ENCODE results near the gene CCDC142. TPM values are rescaled to one million over a fixed set of nuclear protein-coding genes. Genes with fewer than 3 reads are reported as not detected.
"Not testable (repeated sequence)": the region's sequence is repeated elsewhere in the genome, so short reads cannot be mapped to it uniquely, and the experiment has no call there.

Gene CCDC142
- total and polyA plus RNA-seq, 5 donors: 5.5 to 11.1 (median 8.5) TPM

GRCh38 chr2:74459503-74460118 lies 23.2 kb downstream of the CCDC142 start:
- H3K4me3 ChIP-seq (ENCODE audit: low read length); ATAC-seq; DNase-seq; H3K27me3 ChIP-seq (ENCODE audit: control insufficient read depth, insufficient read depth); H3K27ac ChIP-seq (ENCODE audit: low read length); intact Hi-C loops (cut with DNase I); H3K9me3 ChIP-seq (ENCODE audit: control insufficient read depth, low read length): not testable (repeated sequence)
- WGBS: 78% methylated on average over 13 of the region's 13 CpGs
- peaks cover 11% of the 10 kb centered on the region for H3K4me1 ChIP-seq (ENCODE audit: control insufficient read depth, insufficient read depth, low read length)

GRCh38 chr2:74458938-74459363 lies 23.8 kb downstream of the CCDC142 start:
- peaks cover 9% of the 10 kb centered on the region for H3K4me1 ChIP-seq (ENCODE audit: control insufficient read depth, insufficient read depth, low read length)
- no peaks in the 10 kb centered on the region for H3K27me3 ChIP-seq (ENCODE audit: control insufficient read depth, insufficient read depth)
- intact Hi-C loops (cut with DNase I): no loop called here
- no peak for ATAC-seq
- no peak for DNase-seq
- peak overlapping the region; percentile 68 for H3K4me3 ChIP-seq (ENCODE audit: low read length)
- no peaks in the 10 kb centered on the region for H3K9me3 ChIP-seq (ENCODE audit: control insufficient read depth, low read length)
- peak overlapping the region; percentile 53 for H3K27ac ChIP-seq (ENCODE audit: low read length)
- 2% methylated on average over 10 of the region's 10 CpGs for WGBS

- Histone ChIP-seq H3K27ac (ENCODE audit: low read length) (peak within 1 kb of the TSS; percentile 96), H3K27me3 (ENCODE audit: control insufficient read depth, insufficient read depth) (no peaks in the 10 kb centered on the region), H3K9me3 (ENCODE audit: control insufficient read depth, low read length) (no peaks in the 10 kb centered on the region), H3K4me3 (ENCODE audit: low read length) (peak within 1 kb of the TSS; percentile 69), H3K4me1 (ENCODE audit: control insufficient read depth, insufficient read depth, low read length) (peaks cover 9% of the 10 kb centered on the region)
- peak; percentile 99 to 100 (median 100) for DNase-seq
- intact Hi-C loops (cut with DNase I): no loop called here
- WGBS: under 1% methylated on average over 38 of the region's 38 CpGs
- peak; percentile 95 for ATAC-seq
Observed at GRCh38 chr2:74458132-74458937, 24.5 kb downstream of the CCDC142 start, which contains the start of gene WBP1. Gene WBP1 (plus strand): TSS chr2:74458438. CDS start chr2:74458603, 165 bp downstream.

DNA sequence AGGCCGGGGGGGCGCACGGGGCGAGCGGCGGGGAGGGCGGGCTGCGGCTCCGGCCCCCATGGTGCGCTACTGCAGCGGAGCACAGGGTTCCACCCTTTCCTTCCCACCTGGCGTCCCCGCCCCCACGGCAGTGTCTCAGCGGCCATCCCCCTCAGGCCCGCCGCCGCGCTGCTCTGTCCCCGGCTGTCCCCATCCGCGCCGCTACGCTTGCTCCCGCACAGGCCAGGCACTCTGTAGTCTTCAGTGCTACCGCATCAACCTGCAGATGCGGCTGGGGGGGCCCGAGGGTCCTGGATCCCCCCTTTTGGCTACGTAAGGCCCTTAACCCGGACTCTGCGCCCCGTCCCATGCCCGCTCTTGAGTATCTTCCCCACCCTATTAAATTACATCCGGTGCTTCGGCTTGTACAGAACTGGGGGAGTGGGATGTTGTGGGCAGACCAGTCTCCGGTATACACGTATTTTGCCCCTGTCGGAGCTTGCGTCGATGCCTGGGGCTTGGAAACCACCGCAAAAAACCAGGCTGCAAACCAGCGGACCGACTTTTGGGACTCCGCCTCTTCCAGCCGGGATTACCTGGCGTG lies 25.2 kb downstream of the CCDC142 start:
- ATAC-seq (peak; percentile 28), DNase-seq (peak; percentile 60 to 88 (median 84))
- H3K27ac ChIP-seq (ENCODE audit: low read length): peak overlapping the region; percentile 96
- H3K27me3 ChIP-seq (ENCODE audit: control insufficient read depth, insufficient read depth): no peaks in the 10 kb centered on the region
- intact Hi-C loops (cut with DNase I): no loop called here
- WGBS: under 1% methylated on average over 46 of the region's 46 CpGs
- peak overlapping the region; percentile 69 for H3K4me3 ChIP-seq (ENCODE audit: low read length)
- H3K4me1 ChIP-seq (ENCODE audit: control insufficient read depth, insufficient read depth, low read length): peaks cover 9% of the 10 kb centered on the region
- no peaks in the 10 kb centered on the region for H3K9me3 ChIP-seq (ENCODE audit: control insufficient read depth, low read length)

- intact Hi-C loops (cut with DNase I): no loop called here
- Histone ChIP-seq H3K4me3 (ENCODE audit: low read length) (peak overlapping the region; percentile 69), H3K27me3 (ENCODE audit: control insufficient read depth, insufficient read depth) (no peaks in the 10 kb centered on the region), H3K27ac (ENCODE audit: low read length) (peak overlapping the region; percentile 96), H3K4me1 (ENCODE audit: control insufficient read depth, insufficient read depth, low read length) (peaks cover 9% of the 10 kb centered on the region), H3K9me3 (ENCODE audit: control insufficient read depth, low read length) (no peaks in the 10 kb centered on the region)
- ATAC-seq (no peak), DNase-seq (no peak)
- 2% methylated on average over 27 of the region's 27 CpGs for WGBS
Observed at GRCh38 chr2:74457129-74457548, 25.7 kb downstream of the CCDC142 start.

- peak within 1 kb of the TSS; percentile 75 for H3K27ac ChIP-seq (ENCODE audit: low read length)
- H3K4me3 ChIP-seq (ENCODE audit: low read length): peak within 1 kb of the TSS; percentile 91
- H3K4me1 ChIP-seq (ENCODE audit: control insufficient read depth, insufficient read depth, low read length): peaks cover 9% of the 10 kb centered on the region
- DNase-seq (peak; percentile 94 to 97 (median 96)), ATAC-seq (peak; percentile 66 to 68)
- 2% methylated on average over 40 of the region's 40 CpGs for WGBS
- intact Hi-C loops (cut with DNase I): no loop called here
- no peaks in the 10 kb centered on the region for H3K9me3 ChIP-seq (ENCODE audit: control insufficient read depth, low read length)
- H3K27me3 ChIP-seq (ENCODE audit: control insufficient read depth, insufficient read depth): no peaks in the 10 kb centered on the region
Observed at GRCh38 chr2:74454654-74455511, 27.9 kb downstream of the CCDC142 start, which contains the start of gene INO80B. Gene INO80B (plus strand): TSS chr2:74455087. CDS start chr2:74455117, 30 bp downstream.

DNA sequence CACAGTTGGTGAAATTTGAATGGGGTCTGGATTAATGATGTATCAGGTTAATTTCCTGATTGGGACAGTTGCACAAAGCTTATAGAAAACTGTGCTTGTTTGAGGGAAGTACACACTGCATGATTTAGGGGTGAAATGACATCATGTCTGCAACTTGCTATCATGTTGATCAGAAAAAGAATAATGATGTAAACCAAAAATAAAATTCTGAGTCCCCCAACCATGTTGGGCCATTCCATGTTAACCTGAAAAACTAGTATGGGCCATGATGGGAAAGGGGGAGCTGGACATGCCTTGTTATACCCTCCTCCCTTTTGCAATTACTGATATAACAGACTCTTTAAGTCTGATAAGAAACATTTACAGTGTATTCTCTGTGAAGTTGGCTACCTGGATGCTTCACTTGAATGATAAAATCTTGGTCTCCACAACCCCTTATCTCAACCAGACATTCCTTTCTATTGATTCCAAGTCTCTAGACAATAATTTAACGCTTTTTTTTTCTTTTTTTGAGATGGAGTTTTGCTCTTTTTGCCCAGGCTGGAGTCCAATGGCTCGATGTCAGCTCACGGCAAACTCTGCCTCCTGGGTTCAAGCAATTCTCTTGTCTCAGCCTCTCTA lies 32.1 kb downstream of the CCDC142 start:
- H3K27me3 ChIP-seq (ENCODE audit: control insufficient read depth, insufficient read depth): no peaks in the 10 kb centered on the region
- no peak overlapping the region for H3K27ac ChIP-seq (ENCODE audit: low read length)
- 68% methylated on average over 3 of the region's 3 CpGs for WGBS
- intact Hi-C loops (cut with DNase I): no loop called here
- no peak overlapping the region for H3K4me3 ChIP-seq (ENCODE audit: low read length)
- H3K9me3 ChIP-seq (ENCODE audit: control insufficient read depth, low read length): no peaks in the 10 kb centered on the region
- peaks cover 5% of the 10 kb centered on the region for H3K4me1 ChIP-seq (ENCODE audit: control insufficient read depth, insufficient read depth, low read length)
- no peak for DNase-seq
- ATAC-seq: no peak

- Histone ChIP-seq H3K27me3 (ENCODE audit: control insufficient read depth, insufficient read depth) (no peaks in the 10 kb centered on the region), H3K9me3 (ENCODE audit: control insufficient read depth, low read length) (no peaks in the 10 kb centered on the region), H3K4me1 (ENCODE audit: control insufficient read depth, insufficient read depth, low read length) (no peaks in the 10 kb centered on the region), H3K4me3 (ENCODE audit: low read length) (no peak overlapping the region), H3K27ac (ENCODE audit: low read length) (no peak overlapping the region)
- no peak for ATAC-seq
- DNase-seq: no peak
- intact Hi-C loops (cut with DNase I): no loop called here
- 75% methylated on average over 2 of the region's 2 CpGs for WGBS
Observed at GRCh38 chr2:74448771-74449170, 34.0 kb downstream of the CCDC142 start.

GRCh38 chr2:74447230-74447999 lies 35.4 kb downstream of the CCDC142 start:
- Histone ChIP-seq H3K4me1 (ENCODE audit: control insufficient read depth, insufficient read depth, low read length) (no peaks in the 10 kb centered on the region), H3K27me3 (ENCODE audit: control insufficient read depth, insufficient read depth) (no peaks in the 10 kb centered on the region), H3K4me3 (ENCODE audit: low read length) (no peak overlapping the region), H3K9me3 (ENCODE audit: control insufficient read depth, low read length) (no peaks in the 10 kb centered on the region), H3K27ac (ENCODE audit: low read length) (no peak overlapping the region)
- intact Hi-C loops (cut with DNase I): no loop called here
- DNase-seq: no peak
- no peak for ATAC-seq
- WGBS: 90% methylated on average over 5 of the region's 5 CpGs
